K562 (cell line): ENCODE measurements around the gene PLEKHM1. TPM values are rescaled to one million over a fixed set of nuclear protein-coding genes. Genes with fewer than 3 reads are reported as not detected.

Experiments
- CTBP1 ChIP-seq: fragments of 450-650 bp; IDR thresholded peaks from 2 replicates; pipeline ENCODE4 v1.6.1; 2016; ENCODE audit warnings: borderline replicate concordance
- CXXC5 ChIP-seq: fragments of 250-450 bp; sonication (Bioruptor Pico); IDR thresholded peaks from 2 replicates; pipeline ENCODE4 v1.8.0; 2022; ENCODE audit warnings: inconsistent platforms, mild to moderate bottlenecking, moderate library complexity
- ETS1 ChIP-seq: conservative IDR thresholded peaks from 2 replicates; pipeline ENCODE4 v1.6.1; 2011; ENCODE audit warnings: low read depth, mild to moderate bottlenecking, low read length; ENCODE audit not compliant: control insufficient read depth
- FOXJ3 ChIP-seq: sonication (generic); formaldehyde crosslinking; IDR thresholded peaks from 2 replicates; pipeline ENCODE4 v1.4.0; 2020; ENCODE audit warnings: mild to moderate bottlenecking, missing genetic modification reagents
- GABPA ChIP-seq: fragments of 200-800 bp; sonication (Bioruptor generic); conservative IDR thresholded peaks from 2 replicates; pipeline ENCODE4 v1.6.1; 2016; ENCODE audit warnings: low read depth, missing genetic modification characterization, missing compliant biosample characterization
- HNRNPK ChIP-seq: fragments of 200-400 bp; formaldehyde crosslinking; IDR thresholded peaks from one replicate; pipeline ENCODE4 v1.6.1; 2018; ENCODE audit warnings: mild to moderate bottlenecking, low read depth, low read length; ENCODE audit not compliant: poor library complexity, severe bottlenecking
- KDM4B ChIP-seq, 2 experiments: fragments of 450-650 bp in 1 of 2; sonication (generic) in 1 of 2; IDR thresholded peaks; 2 replicates each; pipeline ENCODE4 v1.6.1; 2016 to 2017; ENCODE audit warnings: borderline replicate concordance in 2 of 2, antibody characterized with exemption in 1 of 2, low read depth in 1 of 2, mild to moderate bottlenecking in 1 of 2
- KDM5B ChIP-seq: fragments of 200-600 bp; sonication (generic); IDR thresholded peaks from 2 replicates; pipeline ENCODE4 v1.6.1; 2012; ENCODE audit warnings: low read depth, mild to moderate bottlenecking, moderate library complexity, low read length, control low read depth, inconsistent platforms; ENCODE audit not compliant: insufficient replicate concordance
- KLF16 ChIP-seq: IDR thresholded peaks from 2 replicates; pipeline ENCODE4 v1.6.1; 2016; ENCODE audit warnings: antibody characterized with exemption
- MAZ ChIP-seq, 2 experiments: fragments of 450-650 bp in 1 of 2; sonication (generic) in 1 of 2; formaldehyde crosslinking; IDR thresholded peaks in 1 of 2; conservative IDR thresholded peaks in 1 of 2; 2 replicates each; pipeline versions ENCODE4 v1.4.0 to v1.5.0; 2020; ENCODE audit warnings: mild to moderate bottlenecking in 1 of 2, missing genetic modification reagents in 1 of 2
- PHF21A ChIP-seq: fragments of 450-650 bp; IDR thresholded peaks from 2 replicates; pipeline ENCODE4 v1.6.1; 2017; ENCODE audit warnings: low read depth, borderline replicate concordance
- PHF8 ChIP-seq: fragments of 200-600 bp; sonication (generic); IDR thresholded peaks from 2 replicates; pipeline ENCODE4 v1.6.1; 2012; ENCODE audit warnings: mixed run types, mild to moderate bottlenecking, inconsistent platforms, low read length, moderate library complexity, borderline replicate concordance
- RB1 ChIP-seq: fragments of 450-650 bp; IDR thresholded peaks from 2 replicates; pipeline ENCODE4 v1.6.1; 2017; ENCODE audit warnings: low read depth, mild to moderate bottlenecking
- SPI1 ChIP-seq: IDR thresholded peaks from 2 replicates; pipeline ENCODE4 v1.6.1; 2011; ENCODE audit warnings: low read depth, low read length, control low read depth, borderline replicate concordance
- SRSF1 ChIP-seq: fragments of 200-400 bp; formaldehyde crosslinking; IDR thresholded peaks from 2 replicates; pipeline ENCODE4 v1.6.1; 2017; ENCODE audit warnings: mild to moderate bottlenecking, low read depth, low read length, moderate library complexity
- ZNF584 ChIP-seq: fragments of 200-800 bp; sonication (Bioruptor generic); IDR thresholded peaks from 2 replicates; pipeline ENCODE4 v1.6.1; 2016; ENCODE audit warnings: low read depth, mild to moderate bottlenecking, missing genetic modification characterization, missing compliant biosample characterization
- ZNF740 ChIP-seq, 3 experiments: fragments of 200-800 bp in 1 of 3; sonication (Bioruptor generic) in 1 of 3; sonication (generic) in 1 of 3; formaldehyde crosslinking in 1 of 3; IDR thresholded peaks; 2 replicates each; pipeline versions ENCODE4 v1.6.1 to v1.8.0; 2016 to 2022; ENCODE audit warnings: mild to moderate bottlenecking in 2 of 3, missing compliant biosample characterization in 2 of 3, missing genetic modification characterization in 2 of 3, missing genetic modification reagents in 1 of 3
- polyA plus RNA-seq, 8 experiments: library from polyadenylated mRNA; depleted of rRNA in 4 of 8; stranded (reverse) in 5 of 8; unstranded in 3 of 8; fragments of >200 nt; fragmentation: Nextera tagmentation in 2 of 8; fragmentation: Illumina TruSeq in 1 of 8; extraction: Ambion mirVana in 2 of 8; extraction: Trizol in 1 of 8; gene quantifications; 2 replicates each; pipeline versions ENCODE4 v1.2.1 to v1.2.3, GENCODE V29; 2011 to 2014; ENCODE audit warnings: inconsistent platforms in 1 of 8, missing spikeins in 1 of 8
- total RNA-seq, 7 experiments: library from RNA; depleted of rRNA in 6 of 7; stranded (reverse); fragments of >200 nt in 6 of 7; fragmentation: Illumina TruSeq in 2 of 7; extraction: Trizol in 2 of 7; gene quantifications; 2 replicates each; pipeline versions ENCODE4 v1.2.1 to v1.2.3, GENCODE V29; 2011 to 2021; ENCODE audit warnings: low replicate concordance in 1 of 7

PLEKHM1 gene
- total and polyA plus RNA-seq, 9 of the 15 experiments (the other 6 are each of a cell fraction or from before 2014, with no cell fraction given): 0.13 to 23.3 (median 5.7) TPM

GRCh38 chr17:45425125-45425983, 65.2 kb downstream of the PLEKHM1 start (continued):
- no peak for TF ChIP-seq ETS1
- peak; percentile 52; the same call in 1 of the 2 replicates for TF ChIP-seq PHF8
- TF ChIP-seq KLF16: no peak
- no peak for TF ChIP-seq HNRNPK
- peak; percentile 19; the same call in 1 of the 2 replicates for TF ChIP-seq ZNF740 (CRISPR knock-in tag; IDR thresholded peaks at IDR 0.05)
- TF ChIP-seq ZNF740 (tag; IDR thresholded peaks at IDR 0.05): no peak
- no peak for TF ChIP-seq CXXC5 (CRISPR knock-in tag)
- TF ChIP-seq KDM4B (IDR thresholded peaks at IDR 0.05; ENCODE audit: borderline replicate concordance in 2 of 2, low read depth in 1 of 2): no peak
- no peak for TF ChIP-seq FOXJ3 (CRISPR knock-in tag)
- TF ChIP-seq MAZ (CRISPR knock-in tag; conservative IDR thresholded peaks at IDR 0.05 in 1 of 2, IDR thresholded peaks at IDR 0.05 in 1 of 2): peak in 1 of 2 experiments; percentile 23; a peak in 1 of 4 replicates
- TF ChIP-seq KDM5B: peak; percentile 57
- peak; percentile 60; the same call in 1 of the 2 replicates for TF ChIP-seq CTBP1
- no peak for TF ChIP-seq ZNF584 (CRISPR knock-in tag)
- TF ChIP-seq PHF21A: no peak
- no peak for TF ChIP-seq GABPA
- no peak for TF ChIP-seq SRSF1
- TF ChIP-seq SPI1: peak; percentile 8; the same call in 1 of the 2 replicates
- 0 out of 2 replicates have a peak, but pooled peaks have one; percentile 21 for TF ChIP-seq RB1
